T-helper 1 cell (primary cell): ENCODE data around the gene MXD1.
"Not testable (repeated sequence)": the region's sequence is repeated elsewhere in the genome, so short reads cannot be mapped to it uniquely, and the experiment has no call there.

Experiments used
- DNase-seq, 5 donors: peaks; one replicate each; pipeline ENCODE4 v3.0.0-alpha.2; 2012 to 2020

The MXD1 gene

DNA sequence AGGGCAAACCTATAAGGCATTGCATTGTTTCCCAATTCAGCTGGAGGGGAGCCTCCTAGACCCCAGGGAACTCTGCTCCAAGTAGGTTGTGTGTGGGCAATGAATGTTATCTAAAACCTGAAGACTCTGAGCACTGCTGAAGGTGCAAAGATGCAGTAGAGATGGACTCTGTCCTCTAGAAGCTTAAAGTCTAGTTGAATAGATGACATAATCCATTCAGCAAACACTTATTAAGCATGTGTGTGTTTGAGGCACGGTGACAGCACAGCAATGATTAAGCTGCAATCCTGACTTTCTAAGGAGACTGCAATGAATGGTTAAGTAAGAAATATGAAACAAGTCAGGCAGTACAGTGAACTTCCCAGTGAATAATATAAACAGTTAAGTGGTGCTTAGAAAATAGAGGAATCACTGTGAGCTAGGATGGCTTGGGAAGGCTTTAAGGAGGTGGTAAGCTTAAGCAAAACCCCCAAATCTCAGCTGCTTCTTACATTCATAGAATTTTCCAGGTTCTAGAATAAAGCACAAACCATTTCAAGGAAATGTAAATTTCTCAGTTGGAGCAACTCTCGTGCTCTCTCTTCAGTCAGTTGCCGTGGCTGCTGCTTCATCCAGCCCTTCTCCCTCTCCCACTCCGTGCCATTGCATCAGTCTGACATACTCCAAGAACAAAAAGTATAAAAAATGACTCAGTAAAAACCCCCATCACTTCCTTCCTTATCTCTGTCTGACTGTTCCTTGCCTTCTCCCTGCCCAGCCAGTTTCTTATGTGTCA is 19.1 kb downstream of the MXD1 start:
- peak in 1 of 5 donors; percentile 57 for DNase-seq

DNA sequence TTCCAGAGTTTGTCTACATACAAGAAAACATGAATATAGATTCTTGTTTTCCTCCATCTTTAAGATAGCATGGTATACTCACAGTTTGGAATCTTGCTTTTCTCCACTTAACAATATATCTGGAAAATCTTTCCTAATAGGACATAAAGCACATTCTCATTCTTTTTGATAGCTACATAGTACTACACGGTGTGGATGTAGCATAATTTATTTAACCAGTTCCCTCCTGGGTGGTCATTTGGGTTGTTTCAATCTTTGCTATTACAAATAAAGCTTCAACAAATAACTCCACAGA is 19.7 kb downstream of the MXD1 start:
- no peak for DNase-seq

DNA sequence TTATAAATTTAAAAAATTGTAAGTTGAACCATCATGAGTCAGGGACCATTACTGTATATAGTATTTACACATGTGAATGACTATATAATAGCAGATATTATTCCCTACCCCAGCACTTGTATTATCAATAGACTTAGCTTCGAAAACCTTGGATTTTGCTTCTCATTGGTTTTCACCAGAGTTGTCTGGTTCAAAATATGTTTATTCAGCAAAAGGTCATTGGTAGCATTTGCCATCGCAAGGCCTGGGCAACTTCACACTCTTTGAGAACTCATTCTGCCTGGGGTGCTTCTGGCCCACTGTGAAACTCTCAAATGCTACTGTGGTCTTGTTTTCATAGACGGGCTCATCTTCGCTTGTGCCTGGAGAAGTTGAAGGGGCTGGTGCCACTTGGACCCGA is 20.1 kb downstream of the MXD1 start:
- DNase-seq: no peak

GRCh38 chr2:69936906-69937305 is 22.0 kb downstream of the MXD1 start:
- no peak for DNase-seq

DNA sequence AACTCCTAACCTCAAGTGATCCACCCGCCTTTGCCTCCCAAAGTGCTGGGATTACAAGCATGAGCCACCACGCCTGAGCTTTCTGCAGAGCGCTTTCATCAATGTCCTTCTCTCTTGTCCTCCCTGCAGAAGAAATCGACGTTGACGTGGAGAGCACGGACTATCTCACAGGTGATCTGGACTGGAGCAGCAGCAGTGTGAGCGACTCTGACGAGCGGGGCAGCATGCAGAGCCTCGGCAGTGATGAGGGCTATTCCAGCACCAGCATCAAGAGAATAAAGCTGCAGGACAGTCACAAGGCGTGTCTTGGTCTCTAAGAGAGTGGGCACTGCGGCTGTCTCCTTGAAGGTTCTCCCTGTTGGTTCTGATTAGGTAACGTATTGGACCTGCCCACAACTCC is 23.1 kb downstream of the MXD1 start:
- no peak for DNase-seq

DNA sequence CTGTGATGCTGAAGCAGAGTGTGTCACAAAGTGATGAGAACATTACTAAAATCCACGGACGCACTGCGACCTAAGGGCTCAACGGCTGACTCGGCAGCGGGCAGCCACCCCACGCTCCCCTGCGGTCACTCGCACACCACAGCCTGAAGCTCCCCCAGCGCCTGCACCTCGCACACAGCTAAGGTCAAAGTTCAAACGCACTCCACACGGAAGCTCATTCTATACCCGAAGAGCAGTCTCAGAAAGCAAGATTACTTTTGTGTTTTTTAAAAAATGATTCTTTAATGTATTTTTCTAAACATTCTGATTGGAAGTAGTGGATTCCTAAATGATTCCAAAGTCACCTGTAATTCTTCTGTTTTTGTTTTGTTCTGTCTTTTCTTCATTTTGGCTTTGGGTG is 24.8 kb downstream of the MXD1 start:
- no peak for DNase-seq

DNA sequence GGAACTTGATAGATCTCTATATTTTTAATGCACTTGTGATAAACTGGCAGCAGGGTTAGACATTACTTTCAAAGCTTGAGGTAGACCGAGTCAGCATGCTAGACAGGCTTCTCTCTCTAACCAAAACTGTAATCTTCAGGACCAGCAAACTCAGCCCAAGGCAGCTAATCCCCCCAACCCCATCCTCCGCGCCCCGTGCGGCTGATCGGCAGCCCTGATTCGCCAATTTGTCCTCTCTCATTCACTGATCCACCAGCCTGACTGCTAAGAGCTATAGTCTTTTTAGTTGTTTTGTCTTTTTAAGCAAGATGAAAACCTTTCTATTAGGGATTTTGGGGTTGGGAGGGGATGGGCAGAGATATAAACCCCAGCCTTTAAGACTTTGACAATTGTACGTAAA is 25.8 kb downstream of the MXD1 start:
- no peak for DNase-seq

- no peak for DNase-seq
Observed at GRCh38 chr2:69943000-69943842, 28.3 kb downstream of the MXD1 start.

- no peak for DNase-seq
Observed at GRCh38 chr2:69943843-69944525, 29.1 kb downstream of the MXD1 start.

GRCh38 chr2:69944756-69945155 is 29.8 kb downstream of the MXD1 start:
- DNase-seq: no peak

DNA sequence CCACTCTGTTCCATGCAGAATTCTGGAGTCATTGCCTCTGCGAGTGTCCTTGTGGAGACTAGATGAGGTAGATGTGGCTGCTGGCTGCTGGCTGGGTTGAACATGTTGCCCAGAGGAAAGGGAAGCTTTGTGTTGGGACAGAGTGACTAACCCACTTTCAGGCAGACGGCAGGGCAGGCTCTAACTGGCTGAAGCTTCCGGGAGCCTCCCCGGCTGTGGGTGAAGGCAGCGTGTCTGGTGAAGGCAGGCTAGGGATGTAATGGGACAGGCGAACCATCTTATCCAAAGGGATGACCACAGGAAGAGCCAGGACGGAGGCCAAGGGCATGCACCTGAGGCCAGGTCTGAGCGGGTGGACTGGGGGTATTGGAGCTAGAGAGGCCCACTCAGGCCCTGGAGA is 30.5 kb downstream of the MXD1 start:
- peak in 1 of 5 donors; percentile 20 for DNase-seq

DNA sequence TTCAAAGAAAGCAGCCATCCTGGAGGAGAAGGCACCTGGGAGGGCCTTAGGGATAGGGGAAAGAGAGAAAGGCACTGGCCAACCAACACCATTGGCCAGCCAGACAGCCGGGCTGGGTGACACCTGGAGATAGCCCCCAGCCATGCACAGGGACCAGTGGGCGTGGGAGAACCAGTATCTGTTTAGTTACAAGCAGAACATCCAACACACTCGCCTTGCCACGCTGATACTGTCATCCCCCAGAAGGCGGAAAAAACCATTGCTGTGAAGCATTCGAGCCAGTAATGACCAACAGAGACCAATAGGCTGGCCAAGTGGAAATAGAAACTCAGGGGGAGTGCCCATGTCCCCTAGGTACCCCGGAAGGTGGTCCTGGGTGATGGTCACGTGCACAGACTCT is 31.0 kb downstream of the MXD1 start:
- no peak for DNase-seq

DNA sequence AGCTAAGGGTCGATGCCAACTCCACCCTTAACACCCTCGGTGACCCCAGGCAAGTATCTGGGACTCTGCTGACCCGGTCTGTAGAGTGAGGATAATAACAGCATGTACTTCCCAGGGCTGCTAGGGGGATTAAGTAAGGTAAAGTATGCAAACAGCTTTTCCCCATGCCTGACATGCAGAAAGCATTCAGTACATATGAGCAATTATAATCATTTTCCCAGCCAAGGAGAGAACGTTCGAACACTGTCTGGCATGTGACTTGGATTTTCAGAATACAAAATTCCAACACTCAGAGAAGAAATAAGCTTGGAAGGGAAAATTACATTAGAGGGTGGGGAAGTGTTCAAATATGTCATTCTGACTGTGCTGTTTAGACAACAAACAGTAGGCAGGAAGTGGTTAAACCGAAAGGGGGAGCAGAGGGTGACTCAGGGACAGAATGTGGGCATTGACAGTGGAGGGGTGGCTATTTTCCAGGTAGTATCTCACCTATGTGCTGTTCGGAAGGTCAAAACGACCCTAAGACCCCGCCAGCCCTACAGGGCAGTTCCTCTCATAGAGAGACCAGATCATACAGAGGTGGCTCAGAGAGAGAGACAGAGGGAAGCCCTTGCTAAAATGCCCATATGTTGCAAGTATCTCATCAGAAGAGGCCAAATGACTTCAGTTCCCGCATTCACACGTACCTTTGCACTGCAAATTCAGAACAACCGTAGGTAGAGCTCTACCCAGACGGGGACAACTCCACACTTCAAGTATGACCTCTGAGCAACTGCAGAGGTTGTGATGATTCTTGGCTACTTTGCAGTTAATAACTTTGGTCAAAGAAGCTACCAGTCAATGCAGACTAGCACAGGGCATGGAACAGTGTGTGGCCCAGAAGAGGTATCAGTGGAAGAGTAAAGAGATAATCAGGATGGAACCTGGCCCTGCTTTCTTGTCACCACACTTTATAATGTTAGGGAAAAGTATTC is 31.7 kb downstream of the MXD1 start:
- DNase-seq: peak in 3 of 5 donors; percentile 29 to 87 (median 30)

GRCh38 chr2:69947325-69947931 is 32.5 kb downstream of the MXD1 start:
- DNase-seq: no peak

- DNase-seq: no peak
Observed at GRCh38 chr2:69948032-69948962, 33.4 kb downstream of the MXD1 start.

GRCh38 chr2:69948963-69949645 is 34.2 kb downstream of the MXD1 start:
- no peak for DNase-seq

DNA sequence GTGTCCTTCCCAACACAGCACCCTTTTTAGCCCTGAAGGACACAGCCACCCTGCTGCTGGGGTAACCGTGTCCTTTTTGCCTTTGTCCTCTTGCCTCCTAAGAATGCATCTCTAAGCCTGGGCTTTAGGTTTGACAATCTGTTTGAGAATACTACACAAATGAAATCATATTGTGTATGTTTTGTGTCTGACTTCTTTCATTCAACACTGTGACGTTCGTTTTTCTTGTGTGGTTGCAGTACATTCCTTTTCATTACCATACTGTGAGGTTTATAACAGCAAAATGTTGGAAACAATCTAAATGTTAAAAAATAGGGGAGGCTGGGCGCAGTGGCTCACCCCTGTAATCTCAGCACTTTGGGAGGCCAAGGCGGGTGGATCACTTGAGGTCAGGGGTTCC is 35.3 kb downstream of the MXD1 start:
- DNase-seq: no peak

DNA sequence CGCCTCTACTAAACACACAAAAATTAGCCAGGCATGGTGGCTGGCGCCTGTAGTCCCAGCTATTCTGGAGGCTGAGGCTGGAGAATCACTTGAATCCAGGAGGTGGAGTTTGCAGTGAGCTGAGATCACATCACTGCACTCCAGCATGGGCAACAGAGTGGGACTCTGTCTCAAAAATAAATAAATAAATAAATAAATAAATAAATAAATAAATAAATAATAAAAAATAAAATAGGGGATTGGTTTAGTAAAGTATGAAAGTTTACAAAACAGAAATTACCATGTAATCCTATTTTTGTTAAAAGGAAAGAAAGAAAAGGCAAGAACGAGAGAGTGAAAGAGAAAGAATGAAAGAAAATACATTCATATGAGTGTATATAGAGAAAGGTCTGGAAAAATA is 35.8 kb downstream of the MXD1 start:
- not testable (repeated sequence) for DNase-seq

DNA sequence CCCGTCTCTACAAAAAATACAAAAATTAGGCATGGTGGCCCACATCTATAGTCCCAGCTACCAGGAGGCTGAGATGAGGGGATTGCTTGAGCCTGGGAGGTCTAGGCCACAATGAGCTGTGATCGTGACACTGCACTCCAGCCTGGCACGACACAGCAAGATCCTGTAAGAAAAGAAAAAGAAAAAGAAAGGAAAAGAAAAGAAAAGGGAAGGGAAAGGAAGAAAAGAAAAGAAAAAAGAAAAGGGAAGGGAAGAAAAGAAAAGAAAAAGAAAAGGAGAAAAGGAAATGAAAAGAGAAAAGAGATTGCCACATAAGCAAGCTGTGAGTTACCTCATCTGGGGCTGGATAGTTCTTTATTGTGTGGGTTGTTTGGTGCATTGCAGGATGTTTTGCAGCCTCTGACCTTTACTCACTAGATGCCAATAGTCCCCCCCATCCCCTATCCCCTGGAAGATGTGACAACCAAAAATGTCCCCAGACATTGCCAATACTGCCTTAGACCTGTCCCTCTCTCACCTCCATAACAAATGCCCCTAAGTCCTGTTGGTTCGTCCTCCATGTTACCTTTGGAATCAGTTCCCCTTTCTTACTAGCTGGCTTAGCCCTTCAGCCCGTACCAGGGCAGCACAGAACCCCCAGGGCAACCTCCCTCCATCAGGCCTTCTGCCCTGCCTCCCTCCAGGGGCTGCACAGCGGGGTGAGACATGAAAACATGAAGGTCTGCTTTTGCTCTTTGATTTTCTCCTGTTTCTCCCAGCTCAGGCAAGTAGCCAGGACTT is 37.6 kb downstream of the MXD1 start:
- no peak for DNase-seq
